Activated CD4-positive, CD25-positive, alpha-beta regulatory T cell treated with anti-CD3 and anti-CD28 coated beads, Interleukin-2, amount 50 U/mL, for 72 hours (primary cell): ENCODE results near the gene DHX38.

Experiments
- DNase-seq: peaks from one replicate; pipeline ENCODE4 v3.0.0; 2021

DHX38 gene

DNA sequence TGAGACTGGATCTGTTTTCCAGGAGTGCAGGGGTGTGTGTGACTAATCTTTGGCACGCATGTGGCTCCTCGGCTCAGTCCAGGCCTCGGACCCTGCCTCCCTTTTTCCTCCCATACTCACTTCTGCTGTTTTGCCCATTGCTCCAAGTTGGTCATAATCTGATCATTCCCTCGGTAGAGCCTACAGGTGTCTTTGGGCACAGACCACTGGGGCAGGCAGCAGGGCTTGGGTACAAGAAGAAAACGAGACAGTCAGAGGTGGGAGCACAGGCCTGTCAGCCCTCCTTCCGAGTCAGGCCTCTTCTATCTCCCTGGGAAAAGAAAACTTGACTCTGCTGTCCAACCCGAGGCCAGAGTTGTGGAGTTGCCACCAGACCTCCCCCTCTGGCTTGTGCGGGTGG, 29.8 kb downstream of the DHX38 start:
- DNase-seq: no peak

GRCh38 chr16:72124148-72124547, 30.5 kb downstream of the DHX38 start:
- no peak for DNase-seq

GRCh38 chr16:72124761-72125634, 31.4 kb downstream of the DHX38 start:
- peak; percentile 69 for DNase-seq

DNA sequence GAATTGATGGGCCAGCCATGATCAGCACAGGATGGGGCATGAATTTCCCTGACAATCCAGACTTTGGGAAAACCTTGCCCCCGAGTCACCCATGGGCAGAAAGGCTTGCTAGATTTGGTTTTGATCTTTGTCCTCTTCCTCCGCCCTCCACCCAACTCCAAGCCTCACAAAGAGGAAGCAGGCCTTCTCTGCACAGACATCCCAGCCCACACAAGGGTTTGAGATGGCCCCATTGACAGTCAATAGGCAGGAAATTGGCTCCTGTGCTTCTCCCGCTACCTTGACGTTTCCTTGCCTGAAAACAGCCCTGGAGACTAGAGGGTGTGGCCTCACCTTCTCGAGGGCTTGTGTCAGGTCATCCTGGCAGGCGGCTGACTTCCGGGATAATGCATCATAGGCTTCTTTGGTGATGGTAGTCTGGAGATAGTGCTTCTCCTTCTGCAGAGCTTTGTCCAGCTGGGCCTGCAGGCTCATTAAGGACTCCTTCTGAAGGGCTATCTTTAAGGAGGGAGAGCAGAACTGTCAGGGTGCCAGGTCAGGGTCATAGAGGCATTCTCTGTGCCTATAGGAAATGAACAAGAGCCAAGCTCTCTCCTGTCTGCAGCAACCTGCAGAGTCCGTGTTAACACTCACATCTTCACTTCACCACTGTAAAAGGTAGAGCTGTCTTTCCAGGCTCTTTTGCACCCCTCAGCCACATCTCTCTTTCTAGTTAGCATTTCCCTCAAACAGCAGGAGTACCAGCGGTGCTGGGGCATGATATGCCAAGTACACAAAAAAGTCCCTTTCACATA, 32.2 kb downstream of the DHX38 start:
- DNase-seq: no peak

GRCh38 chr16:72126429-72126765, 32.8 kb downstream of the DHX38 start:
- DNase-seq: no peak

DNA sequence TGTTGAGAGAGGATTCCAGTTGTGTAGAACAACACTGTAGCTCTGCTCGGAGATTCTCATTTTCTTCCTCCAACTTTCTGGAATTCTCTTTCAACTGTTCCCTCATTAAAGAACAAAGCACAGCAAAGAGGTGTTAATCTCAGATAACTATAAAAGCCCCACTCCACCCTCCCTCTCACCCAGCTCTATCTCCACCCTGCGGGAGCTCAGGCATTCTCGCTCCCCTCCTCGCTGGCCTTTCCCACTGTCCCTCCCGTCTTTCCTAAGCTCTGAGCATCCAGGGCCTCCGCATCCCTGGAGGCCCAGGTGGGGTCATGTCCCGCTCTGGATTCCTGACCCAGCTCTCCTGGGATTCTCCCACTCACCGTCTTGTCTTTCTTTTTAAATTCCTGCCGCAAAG, 35.1 kb downstream of the DHX38 start:
- DNase-seq: no peak

DNA sequence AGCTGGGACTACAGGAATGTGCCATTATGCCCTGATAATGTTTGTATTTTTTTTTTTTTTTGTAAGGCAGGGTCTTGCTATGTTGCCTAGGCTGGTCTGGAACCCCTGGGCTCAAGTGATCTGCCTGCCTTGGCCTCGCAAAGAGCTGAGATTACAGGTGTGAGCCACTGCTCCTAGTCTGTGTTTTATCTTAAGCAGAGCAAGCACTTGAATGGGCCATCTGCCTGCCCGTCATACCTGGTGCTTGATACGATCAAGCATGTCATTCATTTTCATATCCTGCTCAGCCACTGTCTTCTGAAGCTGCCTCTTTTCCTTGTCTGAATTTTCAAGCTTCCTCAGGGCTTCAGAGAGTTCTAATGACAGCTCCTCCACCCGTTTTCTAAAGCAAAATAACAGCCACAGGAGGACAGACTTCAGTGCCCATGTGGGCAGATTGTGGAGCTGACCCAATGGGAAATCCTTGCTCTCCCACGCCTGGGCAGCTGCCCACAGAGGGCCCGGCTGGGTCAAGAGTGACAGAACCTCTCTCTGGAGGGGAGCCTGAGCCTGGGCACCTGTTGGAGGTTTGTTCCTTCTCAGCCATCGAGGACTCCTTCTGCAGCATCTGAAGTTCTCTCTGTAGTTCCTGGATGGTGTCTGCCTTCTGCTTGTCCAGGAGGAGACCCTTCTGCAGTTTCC, 36.5 kb downstream of the DHX38 start:
- no peak for DNase-seq

- DNase-seq: no peak
These were observed 37.4 kb downstream of the DHX38 start for GRCh38 chr16:72131036-72131435.

GRCh38 chr16:72132726-72133125, 39.1 kb downstream of the DHX38 start:
- DNase-seq: no peak

DNA sequence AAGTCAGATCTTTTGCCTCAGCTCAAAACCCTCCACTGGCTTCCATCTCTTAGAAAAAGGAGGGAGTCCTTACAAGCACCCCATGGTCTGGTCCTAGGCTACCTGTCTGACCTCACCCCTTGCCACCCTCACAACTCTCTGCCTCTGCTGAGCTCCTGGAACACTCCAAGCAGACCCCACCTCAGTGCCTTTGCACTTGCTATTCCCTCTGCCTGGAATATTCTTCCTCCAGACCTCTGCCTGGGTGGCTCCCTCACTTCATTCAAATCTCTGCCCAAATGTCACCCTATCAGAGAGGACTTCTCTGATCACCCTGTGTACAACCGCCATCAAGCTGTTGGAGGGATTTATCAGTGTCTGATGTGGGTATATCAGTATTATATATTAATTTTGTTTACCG, 40.9 kb downstream of the DHX38 start:
- DNase-seq: no peak

GRCh38 chr16:72137380-72138063, 43.9 kb downstream of the DHX38 start:
- DNase-seq: no peak

DNA sequence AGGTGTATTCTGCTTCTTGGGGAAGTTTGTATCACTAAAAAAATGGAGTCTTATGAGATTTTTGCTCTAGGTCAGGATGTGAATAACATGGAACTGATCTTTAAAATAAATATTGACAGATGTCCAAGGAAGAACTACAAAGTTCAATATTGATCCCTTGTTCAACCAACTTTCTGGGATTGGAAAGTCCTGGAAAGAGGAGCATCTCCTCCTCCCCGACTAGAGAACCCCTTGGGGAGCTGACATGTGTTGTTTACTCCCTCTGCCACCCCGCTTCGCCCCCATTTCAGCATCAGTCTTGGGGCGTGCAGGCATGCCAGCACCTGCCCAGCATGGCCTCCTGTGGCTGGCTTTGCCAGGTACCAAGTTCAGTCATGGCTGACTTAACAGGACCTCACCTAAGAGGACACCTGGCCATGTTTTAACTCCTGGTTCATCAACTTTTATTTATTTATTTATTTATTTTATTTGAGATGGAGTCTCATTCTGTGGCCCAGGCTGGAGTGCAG, 44.5 kb downstream of the DHX38 start:
- DNase-seq: no peak

DNA sequence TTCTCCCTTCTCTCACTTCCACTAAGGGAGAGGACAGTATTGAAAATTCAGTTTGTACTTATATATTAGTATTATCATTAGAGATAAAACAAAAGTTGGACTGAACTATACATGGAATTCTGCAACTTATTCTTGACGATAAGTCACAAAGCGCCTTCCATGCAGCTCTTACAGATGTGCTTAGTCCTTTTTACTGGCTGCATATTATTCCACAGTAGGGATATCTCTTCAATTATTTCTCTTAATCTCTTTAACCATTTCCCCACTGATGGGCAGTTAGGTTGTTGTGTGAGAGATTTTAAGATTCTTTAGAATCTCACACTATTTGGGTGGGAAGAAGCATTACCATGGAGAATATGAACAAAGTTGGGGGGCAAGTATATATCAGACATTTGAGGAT, 46.3 kb downstream of the DHX38 start:
- DNase-seq: no peak

- no peak for DNase-seq
These were observed 48.8 kb downstream of the DHX38 start for GRCh38 chr16:72142476-72142875.

GRCh38 chr16:72149676-72150464, 56.2 kb downstream of the DHX38 start:
- DNase-seq: no peak

DNA sequence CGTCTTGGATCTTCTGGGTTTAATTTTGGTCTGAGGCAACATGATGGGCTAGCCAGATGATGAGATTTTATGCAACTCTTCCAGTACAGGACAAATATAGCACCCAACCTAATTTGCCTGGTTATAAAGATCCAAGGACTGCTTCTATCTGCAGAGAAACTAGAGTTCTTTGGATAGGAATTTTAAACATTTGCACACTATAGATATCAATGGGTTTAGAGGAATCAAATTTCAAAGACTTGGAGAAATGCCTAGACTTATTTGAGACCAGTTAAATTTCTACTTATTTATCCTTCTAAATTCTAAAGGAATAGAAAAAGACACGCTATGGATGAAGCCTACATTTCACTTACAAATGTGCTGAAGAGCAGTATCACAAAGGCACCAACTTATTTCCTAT, 65.7 kb downstream of the DHX38 start:
- no peak for DNase-seq

DNA sequence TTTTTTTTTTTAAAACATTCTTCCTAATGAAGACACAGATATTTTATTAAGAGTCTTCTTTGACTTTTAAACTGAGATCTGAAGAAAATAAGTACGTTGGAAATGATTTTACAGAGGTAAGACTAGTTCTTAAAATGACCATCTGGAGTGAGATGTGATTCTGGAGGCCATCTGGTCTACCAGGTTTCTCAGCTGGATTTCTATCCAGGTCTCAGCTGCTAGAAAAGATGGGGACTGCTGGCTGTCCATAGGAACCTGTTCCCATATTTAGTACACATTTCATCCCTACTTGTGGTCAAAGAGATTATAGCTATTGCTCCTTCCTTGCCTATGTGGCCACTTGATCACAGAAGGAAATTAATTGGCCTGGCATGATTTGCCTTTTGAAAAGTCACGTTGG, 66.2 kb downstream of the DHX38 start:
- no peak for DNase-seq

DNA sequence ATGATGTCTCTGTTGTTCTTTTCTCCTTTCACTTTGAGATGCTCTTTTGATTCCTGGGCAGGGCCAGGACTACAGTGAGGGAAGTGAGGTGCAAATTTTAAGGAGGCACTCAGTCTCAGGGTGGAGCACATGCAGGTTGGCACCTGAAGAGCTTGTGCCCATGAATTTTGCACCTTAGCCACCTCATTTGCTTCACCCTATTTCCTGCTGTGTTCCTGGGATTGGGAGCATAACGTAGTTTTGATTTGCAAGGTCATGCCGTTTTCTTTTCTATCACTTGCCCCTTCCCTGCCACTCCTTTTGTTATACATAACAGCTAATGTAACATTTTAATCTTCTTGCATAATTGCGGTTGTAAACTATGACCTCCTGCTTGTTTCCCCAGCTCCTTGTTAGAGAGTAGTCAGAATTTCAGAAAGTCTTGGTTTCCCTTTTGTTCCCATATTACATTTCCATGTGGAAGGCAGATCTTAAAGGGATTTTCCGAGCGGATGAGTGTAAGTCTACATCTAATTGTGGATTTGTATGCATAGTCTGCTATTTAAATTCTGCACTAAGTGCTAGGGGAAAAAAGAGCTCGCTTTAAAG, 68.6 kb downstream of the DHX38 start:
- no peak for DNase-seq
